Kidney capillary endothelial cell (primary cell): ENCODE measurements around the gene TCP1.
A peak's percentile ranks its signal among the peaks of the same experiment; 100 is the strongest.
"Not testable (repeated sequence)": the region's sequence is repeated elsewhere in the genome, so short reads cannot be mapped to it uniquely, and the experiment has no call there.

ENCODE experiments used
- DNase-seq: peaks from one replicate; pipeline ENCODE4 v3.0.0-alpha.2; 2018; ENCODE audit warnings: low spot score

Gene TCP1

DNA sequence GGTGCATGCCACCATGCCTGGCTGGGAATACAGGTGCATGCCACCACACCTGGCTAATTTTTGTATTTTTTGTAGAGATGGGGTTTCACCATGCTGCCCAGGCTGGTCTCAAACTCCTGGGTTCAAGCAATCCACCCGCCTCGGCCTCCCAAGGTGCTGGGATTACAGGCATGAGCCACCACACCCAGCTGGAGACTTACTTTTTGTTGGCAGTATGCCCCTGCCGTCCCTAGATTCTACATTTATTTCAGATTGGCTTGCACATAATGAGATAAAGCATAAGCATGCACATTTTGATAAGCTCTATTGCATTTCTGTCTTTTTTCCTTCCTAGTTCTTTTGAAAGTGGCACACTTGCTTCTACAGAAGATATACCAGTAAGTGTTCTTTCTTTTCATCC lies 27.4 kb upstream of the TCP1 start:
- DNase-seq: not testable (repeated sequence)

DNA sequence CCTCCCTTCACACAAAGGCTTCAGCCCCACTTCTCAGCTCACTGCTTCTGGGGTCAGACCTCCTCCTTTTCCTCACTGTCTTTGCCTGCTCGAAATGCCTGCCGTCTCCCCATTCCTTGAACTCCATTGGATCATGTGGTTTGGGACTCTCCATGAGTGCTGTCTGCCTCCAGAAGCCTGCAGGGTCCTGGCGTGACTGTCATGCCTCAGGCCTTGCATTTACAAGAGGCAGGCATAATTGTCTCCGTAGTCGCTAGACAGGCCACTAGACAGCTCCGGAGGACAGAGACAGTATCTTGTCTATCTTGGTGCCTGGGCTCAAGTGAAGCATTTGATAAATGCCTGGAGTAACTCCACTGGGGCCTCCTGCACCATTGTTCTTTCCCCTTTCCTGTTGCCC lies 26.0 kb upstream of the TCP1 start:
- no peak for DNase-seq

DNA sequence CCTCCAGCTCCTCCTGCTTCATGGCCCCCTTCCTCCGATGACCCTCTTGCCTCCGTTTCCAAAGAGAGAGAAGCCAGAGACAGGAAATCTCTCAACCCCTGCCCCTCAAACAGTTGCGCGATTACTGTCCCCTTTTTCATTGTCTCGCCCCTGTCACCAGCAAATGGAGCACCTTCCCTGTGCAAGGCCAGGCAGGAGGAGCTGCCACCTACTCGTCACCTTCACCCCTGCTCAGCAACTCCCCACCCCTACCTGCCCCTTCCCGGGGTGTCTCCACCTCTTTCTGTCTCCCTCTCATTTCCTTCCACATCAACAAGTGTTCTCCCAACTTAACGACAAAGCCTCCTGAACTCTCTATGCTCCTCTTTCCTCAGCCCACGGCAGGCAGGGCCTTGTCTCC lies 24.4 kb upstream of the TCP1 start:
- no peak for DNase-seq

GRCh38 chr6:159809149-159809548 lies 19.7 kb upstream of the TCP1 start:
- no peak for DNase-seq

- DNase-seq: no peak
Observed at GRCh38 chr6:159808647-159809046, 19.2 kb upstream of the TCP1 start.

DNA sequence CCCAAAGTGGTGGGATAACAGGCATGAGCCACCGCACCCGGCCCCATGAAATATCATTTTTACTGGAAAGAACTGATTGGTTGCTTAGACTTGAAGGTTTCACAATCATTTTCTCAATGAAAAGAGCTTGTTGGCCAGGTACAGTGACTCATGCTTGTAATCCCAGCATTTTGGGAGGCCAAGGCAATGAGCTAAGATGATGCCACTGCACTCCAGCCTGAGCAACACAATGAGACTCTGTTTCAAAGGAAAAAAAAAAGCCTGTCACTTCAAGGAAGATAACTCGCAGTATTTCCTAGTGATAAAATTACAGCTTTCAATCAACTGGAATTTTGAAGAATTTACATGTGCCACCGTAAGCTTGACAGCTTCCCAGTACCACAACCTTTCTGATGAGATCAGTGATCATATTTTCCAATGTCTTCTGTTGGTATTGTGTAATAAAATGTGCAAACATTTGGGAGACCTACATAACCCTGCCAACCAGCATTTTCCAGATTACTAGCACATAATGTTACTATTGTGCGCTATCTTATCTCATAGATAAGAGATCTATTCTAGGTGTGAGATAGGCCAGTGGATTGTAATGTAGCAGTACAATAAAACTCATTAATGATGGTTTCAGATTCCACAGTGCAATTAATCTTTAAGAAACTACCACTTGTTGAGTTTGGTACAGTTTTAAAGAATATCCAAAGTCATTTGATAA lies 17.9 kb upstream of the TCP1 start:
- DNase-seq: no peak

DNA sequence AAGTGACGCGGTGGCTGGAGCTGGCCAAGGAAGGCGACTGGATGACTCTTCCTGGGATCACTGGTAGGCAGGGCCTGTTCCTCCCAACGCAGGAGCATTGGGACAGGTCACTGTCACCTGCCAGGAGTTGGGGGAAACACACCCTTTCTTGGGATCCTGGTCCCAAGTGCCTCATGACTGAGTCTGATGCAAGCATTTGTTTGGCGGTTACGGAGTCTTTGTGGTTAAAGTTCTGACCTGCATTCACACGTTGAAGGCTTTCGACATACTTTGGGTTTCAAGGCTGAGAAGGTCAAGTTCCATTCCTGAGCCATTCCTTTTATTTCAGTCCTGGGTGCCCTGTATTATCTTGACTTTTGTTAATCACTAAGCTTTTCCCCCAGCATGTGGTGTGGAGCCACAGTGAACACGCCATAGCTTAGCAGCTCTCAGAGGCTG lies 16.6 kb upstream of the TCP1 start:
- no peak for DNase-seq

DNA sequence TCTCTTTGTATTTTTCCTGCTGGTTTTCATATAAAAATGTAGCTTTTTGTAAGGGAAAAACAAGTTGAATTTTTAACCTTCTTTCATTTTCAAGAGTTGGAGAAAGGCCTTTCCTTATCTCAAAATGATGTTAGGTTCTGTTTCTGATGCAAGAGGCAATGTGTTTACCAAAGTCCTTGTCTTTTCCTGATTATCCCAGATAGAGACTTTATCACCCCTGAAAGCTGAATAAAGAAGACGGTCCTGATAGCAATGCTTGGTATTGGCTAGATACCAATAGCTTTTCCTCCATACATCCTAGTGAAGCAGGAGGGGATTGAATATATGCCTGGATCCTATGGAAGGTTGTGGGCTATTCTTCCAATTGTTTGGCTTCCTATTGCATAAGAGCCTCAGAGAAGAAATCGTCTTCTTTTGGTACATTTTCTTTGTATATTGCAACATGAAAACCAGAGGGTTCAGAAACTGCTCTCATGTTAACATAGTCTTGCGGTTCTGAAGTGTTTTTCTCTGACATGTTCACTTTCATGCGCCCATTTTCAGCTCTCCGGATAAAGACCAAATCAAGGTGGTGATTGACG lies 16.1 kb upstream of the TCP1 start:
- DNase-seq: no peak

GRCh38 chr6:159804504-159804903 lies 15.1 kb upstream of the TCP1 start:
- no peak for DNase-seq

DNA sequence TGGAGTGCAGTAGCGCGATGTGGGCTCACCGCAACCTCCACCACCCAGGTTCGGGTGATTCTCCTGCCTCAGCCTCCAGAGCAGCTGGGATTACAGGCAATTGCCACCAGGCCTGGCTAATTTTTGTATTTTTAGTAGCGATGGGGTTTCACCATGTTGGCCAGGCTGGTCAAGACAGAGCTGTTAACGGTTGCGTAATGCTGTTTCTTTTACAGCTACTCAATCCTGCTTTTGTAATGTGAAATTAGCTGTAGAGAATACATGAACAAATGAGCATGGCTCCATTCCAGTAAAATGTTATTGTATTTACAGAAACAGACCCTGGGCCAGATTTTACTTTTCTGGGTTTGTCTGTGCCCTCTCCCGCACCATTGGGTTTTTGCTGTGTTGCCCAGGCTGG lies 12.5 kb upstream of the TCP1 start:
- DNase-seq: no peak

DNA sequence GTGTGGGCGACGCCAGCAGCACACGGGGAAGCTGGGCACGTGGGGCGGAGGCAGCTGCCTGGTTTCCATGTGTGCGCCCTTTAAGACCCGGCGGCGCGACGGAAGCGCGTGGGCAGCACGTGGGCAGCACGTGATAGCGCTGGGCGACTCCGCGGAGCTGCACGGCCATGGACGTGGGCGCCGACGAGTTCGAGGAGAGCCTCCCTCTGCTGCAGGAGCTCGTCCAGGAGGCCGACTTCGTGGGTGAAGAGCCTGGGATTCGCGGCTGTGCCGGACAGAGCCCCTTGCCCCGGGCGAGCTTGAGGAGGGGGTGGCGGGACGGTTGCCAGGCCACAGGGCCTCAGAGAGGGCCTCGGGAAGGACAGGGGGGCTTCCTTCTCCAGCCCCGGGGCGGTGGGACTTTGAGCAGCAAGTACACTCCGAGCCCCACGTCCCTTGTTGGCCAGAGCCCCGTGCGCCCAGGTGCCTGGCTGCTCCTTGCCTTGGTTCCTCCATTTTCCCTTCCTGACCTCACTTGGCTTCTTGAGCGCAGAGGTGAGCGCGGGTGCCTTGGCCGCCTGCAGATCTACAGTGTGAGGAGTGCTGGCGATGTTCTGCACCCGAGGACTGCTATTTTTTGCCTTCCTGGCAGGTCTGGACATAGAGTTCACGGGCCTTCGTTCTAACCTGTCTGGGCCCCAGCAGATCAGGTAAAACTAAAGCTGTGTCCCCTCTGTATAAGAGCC lies 10.9 kb upstream of the TCP1 start, which contains the start of gene PNLDC1:
TSS of gene PNLDC1 (plus strand) at position 136 of the 725 bp plus-strand sequence. CDS start at position 168, 32 bp downstream.
- DNase-seq: no peak

GRCh38 chr6:159797554-159797953 lies 8.2 kb upstream of the TCP1 start:
- no peak for DNase-seq

DNA sequence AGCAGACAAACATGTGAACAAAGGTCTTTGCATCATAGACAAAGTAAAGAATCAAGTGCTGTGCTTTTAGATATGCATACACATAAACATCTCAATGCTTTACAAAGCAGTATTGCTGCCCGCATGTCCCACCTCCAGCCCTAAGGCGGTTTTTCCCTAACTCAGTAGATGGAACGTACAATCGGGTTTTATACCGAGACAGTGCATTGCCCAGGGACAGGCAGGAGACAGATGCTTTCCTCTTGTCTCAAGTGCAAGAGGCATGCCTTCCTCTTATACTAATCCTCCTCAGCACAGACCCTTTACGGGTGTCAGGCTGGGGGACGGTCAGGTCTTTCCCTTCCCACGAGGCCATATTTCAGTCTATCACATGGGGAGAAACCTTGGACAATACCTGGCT lies 5.6 kb upstream of the TCP1 start:
- DNase-seq: not testable (repeated sequence)

GRCh38 chr6:159790956-159791598 lies 1.7 kb upstream of the TCP1 start:
- no peak for DNase-seq

- peak; percentile 96 for DNase-seq
Observed at GRCh38 chr6:159790149-159790955, 950 bp upstream of the TCP1 start, which contains the start of gene MRPL18. TSS of gene MRPL18 (plus strand) at chr6:159790467. CDS start at chr6:159790588, 121 bp downstream.

DNA sequence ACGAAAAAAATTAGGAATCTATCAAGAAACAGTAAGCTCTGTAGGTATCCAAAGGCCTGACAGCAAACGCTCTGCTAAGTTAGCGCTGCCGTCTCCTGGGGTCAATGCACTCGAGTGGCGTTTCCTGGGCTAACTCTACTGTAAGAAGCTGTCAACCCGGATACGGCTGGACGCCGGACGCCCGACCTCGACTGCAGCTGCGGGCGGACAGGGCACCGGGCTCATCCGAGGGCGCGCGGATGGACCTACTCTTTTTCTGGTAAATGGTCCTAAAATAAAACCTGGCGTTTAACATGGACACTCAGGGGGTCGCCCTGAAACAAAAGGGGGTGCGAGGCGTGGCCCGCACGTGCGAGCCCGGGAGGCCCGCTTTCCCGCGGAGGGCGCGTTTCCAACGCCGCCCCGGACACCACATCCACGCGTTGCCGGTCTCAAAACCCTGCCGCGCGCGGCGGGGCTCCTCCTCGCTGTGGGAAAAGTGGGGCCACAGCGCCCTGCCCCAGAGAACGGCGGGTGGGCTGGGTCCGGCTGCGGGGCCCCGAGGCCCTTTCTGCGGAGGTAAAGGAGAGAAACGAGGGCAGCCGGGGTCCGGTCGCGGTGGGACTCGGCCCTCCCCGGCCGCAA lies 537 bp downstream of the TCP1 start:
- DNase-seq: peak; percentile 59

DNA sequence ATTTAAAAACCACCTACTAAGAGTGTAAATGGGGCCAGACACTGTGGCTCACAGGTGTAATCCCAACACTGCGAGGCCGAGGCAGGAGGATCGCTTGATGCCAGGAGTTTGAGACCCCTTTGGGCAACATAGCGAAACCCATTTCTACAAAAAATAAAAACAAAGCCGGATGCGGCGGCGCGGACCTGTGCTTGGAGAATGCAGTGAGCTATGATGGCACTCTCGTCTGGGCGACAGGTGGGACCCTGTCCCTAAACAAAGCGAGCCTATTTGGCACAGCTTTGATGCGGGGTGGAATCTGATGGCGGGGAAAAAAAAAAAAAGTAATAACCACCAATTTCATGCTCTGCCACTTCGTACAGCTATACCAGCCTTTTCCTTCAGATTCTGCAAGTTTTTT lies 1.1 kb downstream of the TCP1 start:
- no peak for DNase-seq

DNA sequence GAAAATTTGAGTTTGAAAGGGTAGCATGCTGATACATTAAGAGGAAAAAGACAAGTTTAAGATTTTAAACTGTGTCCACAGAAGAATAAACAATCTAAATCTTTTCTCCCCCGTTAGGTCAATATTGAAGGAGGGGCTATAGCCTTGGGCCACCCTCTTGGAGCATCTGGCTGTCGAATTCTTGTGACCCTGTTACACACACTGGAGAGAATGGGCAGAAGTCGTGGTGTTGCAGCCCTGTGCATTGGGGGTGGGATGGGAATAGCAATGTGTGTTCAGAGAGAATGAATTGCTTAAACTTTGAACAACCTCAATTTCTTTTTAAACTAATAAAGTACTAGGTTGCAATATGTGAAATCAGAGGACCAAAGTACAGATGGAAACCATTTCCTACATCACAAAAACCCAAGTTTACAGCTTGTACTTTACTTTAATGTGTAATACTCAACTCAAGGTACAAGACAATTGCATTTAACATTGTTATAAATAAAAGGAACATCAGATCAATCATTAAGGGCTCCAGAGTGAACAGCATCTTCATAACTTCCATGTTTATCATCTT lies 10.8 kb downstream of the TCP1 start:
- DNase-seq: no peak

DNA sequence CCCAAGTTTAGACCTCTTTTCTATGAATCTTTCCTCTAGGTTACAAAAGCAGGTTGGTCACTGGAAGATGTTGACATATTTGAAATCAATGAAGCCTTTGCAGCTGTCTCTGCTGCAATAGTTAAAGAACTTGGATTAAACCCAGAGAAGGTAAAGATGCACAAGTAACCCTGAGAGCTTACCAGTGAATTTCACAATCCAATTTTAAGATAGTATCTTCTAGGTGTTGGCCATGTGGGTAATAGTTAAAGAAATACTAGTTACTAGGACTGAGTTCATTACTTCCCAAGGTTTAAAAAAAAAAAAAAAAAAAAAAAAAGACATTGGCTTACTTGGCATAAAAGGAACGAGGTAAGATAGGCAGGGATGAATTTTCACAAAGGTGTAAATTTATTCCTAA lies 11.3 kb downstream of the TCP1 start:
- DNase-seq: no peak

- no peak for DNase-seq
Observed at GRCh38 chr6:159777240-159777904, 12.0 kb downstream of the TCP1 start.
